ENCODE results near the gene HIF1AN. TPM values are rescaled to one million over a fixed set of nuclear protein-coding genes. Genes with fewer than 3 reads are reported as not detected.

HIF1AN gene
- total RNA-seq, 1 donor from 2014 or later: 62.9 TPM

GRCh38 chr10:100506596-100507356, 29.0 kb upstream of the HIF1AN start:
- Mint-ChIP-seq H3K27me3 (no peaks in the 10 kb centered on the region), H3K4me1 (ENCODE audit: unreplicated experiment) (peaks cover 25% of the 10 kb centered on the region), H3K9me3 (no peaks in the 10 kb centered on the region), H3K36me3 (peaks cover 23% of the 10 kb centered on the region), H3K27ac (no peak overlapping the region), H3K4me3 (no peak overlapping the region)
- no peak for TF ChIP-seq CTCF (conservative IDR thresholded peaks at IDR 0.05)
- no peak for DNase-seq (ENCODE audit: extremely low spot score, unreplicated experiment)

- no peak for DNase-seq (ENCODE audit: extremely low spot score, unreplicated experiment)
- H3K36me3 Mint-ChIP-seq: peaks cover 21% of the 10 kb centered on the region
- TF ChIP-seq CTCF (conservative IDR thresholded peaks at IDR 0.05): no peak
- H3K4me3 Mint-ChIP-seq: no peak overlapping the region
- no peaks in the 10 kb centered on the region for H3K9me3 Mint-ChIP-seq
- no peaks in the 10 kb centered on the region for H3K27me3 Mint-ChIP-seq
- no peak overlapping the region for H3K27ac Mint-ChIP-seq
- peaks cover 25% of the 10 kb centered on the region for H3K4me1 Mint-ChIP-seq (ENCODE audit: unreplicated experiment)
Measured at GRCh38 chr10:100507357-100507732, 28.4 kb upstream of the HIF1AN start.

GRCh38 chr10:100508266-100508665, 27.5 kb upstream of the HIF1AN start:
- TF ChIP-seq CTCF (conservative IDR thresholded peaks at IDR 0.05): no peak
- Mint-ChIP-seq H3K4me1 (ENCODE audit: unreplicated experiment) (peaks cover 17% of the 10 kb centered on the region), H3K27me3 (no peaks in the 10 kb centered on the region), H3K27ac (peak overlapping the region; percentile 39), H3K4me3 (no peak overlapping the region), H3K9me3 (no peaks in the 10 kb centered on the region), H3K36me3 (peaks cover 14% of the 10 kb centered on the region)
- DNase-seq (ENCODE audit: extremely low spot score, unreplicated experiment): no peak

GRCh38 chr10:100508691-100509150, 27.0 kb upstream of the HIF1AN start:
- Mint-ChIP-seq H3K27me3 (no peaks in the 10 kb centered on the region), H3K9me3 (no peaks in the 10 kb centered on the region), H3K36me3 (peaks cover 14% of the 10 kb centered on the region), H3K27ac (peak overlapping the region; percentile 39), H3K4me1 (ENCODE audit: unreplicated experiment) (peaks cover 16% of the 10 kb centered on the region), H3K4me3 (no peak overlapping the region)
- no peak for DNase-seq (ENCODE audit: extremely low spot score, unreplicated experiment)
- TF ChIP-seq CTCF (conservative IDR thresholded peaks at IDR 0.05): peak; percentile 81

GRCh38 chr10:100509241-100509840, 26.4 kb upstream of the HIF1AN start:
- Mint-ChIP-seq H3K9me3 (no peaks in the 10 kb centered on the region), H3K27me3 (no peaks in the 10 kb centered on the region), H3K4me3 (no peak overlapping the region), H3K27ac (no peak overlapping the region), H3K36me3 (peaks cover 14% of the 10 kb centered on the region), H3K4me1 (ENCODE audit: unreplicated experiment) (peaks cover 10% of the 10 kb centered on the region)
- no peak for DNase-seq (ENCODE audit: extremely low spot score, unreplicated experiment)
- TF ChIP-seq CTCF (conservative IDR thresholded peaks at IDR 0.05): no peak
